ENCODE data around the gene USP21.

USP21 gene

DNA sequence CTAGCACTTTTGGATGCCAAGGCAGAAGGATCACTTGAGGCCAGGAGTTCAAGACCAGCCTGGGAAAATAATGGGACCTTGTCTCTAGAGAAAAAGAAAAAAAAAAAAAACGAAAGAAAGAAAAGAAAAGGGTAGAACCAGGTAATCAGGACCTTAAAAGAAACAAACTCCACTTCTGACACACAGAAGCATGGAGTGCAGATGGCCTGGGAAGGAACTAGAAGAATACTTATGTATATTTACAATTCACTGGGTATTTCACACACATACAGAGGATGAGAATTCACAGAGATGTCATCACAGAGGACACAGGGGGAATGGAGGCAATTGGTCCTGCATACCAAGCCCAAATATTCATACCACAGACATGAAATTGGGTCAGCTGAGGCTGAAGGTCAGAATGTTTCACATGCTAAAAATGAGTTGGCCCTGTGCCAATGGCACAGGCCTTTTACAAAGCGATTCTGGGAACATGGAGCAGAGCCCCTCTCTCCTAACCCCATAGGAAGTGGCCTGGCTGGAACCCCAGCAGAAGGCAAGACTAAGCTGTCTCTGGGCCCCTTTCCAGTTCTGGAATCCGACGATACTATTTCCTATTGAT, 13.6 kb downstream of the USP21 start:
- no peak for DNase-seq

DNA sequence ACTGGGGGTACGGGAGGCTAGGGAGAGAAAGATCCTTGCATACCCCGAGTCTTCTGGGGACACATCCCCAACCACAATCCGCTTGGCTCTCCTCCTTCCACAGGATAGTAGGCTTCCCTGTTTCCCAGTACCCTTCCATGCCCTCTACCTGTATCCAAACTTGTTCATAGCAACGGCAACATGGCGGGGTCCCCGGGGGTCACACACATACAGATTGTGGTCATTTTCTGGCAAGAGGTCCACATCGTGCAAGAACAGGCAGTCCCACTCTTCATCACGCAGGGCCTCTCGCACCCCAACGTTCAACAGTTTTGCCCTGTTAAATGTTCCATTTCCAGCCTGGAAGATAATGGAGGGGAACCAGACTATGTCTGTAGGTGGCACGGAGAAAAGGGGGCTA, 14.4 kb downstream of the USP21 start:
- no peak for DNase-seq

DNA sequence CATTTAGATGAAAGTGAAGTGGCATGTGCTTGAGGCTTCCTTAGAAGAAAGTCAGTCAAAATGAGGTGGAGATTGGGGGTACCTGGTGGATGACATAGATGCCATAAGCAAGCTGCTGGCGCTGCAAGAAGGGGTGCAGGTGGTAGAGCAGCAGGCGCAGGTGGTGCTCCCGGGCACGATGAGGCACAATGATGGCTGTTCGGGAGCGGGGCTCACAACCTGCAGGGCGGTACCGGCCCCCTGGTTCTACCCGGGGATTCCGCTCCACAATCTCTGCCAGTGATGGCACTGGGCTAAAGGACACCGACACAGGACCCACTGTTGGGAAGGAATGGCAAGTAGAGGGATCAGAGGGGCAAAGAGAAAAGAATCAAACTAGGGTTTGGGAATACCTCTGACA, 15.6 kb downstream of the USP21 start:
- no peak for DNase-seq

DNA sequence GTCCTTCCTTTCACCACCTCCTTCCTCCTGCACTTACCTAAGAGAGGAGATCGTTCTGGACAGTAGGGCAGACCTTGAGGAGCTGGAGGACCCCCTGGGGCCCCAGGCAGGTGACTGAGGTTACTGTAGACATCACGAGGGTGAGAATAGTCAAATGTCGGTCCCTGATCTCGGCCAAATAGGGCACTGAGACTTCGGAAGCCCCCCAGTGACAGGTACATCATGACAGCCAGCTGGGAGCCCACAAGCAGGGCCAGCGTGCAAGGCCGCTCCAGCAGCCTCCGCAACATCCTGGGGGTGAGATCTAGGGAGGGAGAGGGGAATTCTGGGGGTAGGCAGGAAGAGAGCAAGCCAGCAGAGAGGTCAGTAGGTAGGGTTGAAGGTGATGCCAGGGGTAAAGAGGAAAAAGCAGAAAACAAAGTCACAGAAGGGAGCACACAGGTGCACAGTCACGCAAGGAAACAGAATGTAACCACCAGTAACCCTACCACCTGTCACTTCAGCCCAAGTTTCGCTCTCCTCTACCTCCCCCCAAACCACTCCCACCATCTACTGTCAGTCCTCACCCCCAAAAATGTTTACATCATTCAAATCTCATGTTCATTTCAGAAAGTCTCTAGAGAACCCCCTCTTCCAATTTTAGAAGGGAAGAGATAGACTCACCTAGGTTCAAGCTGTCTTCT, 16.6 kb downstream of the USP21 start:
- DNase-seq, result no peak

DNA sequence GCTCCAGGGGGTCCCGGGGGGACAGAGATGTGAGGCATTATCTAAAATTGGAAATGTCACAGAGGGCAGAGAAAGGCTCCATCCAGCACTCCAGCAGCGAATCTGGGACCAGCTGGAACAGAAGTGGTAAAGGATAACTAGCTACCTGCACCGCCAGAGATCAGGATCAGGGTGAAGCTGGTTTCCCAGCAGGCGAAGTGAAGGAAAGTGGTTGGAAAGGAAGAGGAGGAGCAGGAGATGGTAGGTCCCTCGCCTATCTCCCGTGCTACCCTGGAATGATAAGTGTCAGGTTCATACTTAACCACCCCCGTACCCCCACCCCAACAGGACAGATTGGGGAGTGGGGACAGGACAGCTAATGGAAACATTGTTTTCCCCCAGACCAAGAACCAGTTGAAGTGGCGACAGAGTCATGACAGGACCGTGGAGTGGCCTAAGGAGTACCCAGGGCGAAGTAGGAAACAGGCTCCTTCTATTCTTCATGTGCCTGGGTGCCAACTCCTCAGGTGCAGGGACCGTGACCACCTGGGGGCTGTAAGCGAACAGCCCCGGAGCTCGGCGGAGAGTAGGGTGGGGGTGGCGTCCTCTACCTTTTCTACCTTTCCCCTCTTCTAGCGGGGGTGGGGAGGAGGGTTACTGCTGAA, 17.3 kb downstream of the USP21 start:
- DNase-seq, result no peak

DNA sequence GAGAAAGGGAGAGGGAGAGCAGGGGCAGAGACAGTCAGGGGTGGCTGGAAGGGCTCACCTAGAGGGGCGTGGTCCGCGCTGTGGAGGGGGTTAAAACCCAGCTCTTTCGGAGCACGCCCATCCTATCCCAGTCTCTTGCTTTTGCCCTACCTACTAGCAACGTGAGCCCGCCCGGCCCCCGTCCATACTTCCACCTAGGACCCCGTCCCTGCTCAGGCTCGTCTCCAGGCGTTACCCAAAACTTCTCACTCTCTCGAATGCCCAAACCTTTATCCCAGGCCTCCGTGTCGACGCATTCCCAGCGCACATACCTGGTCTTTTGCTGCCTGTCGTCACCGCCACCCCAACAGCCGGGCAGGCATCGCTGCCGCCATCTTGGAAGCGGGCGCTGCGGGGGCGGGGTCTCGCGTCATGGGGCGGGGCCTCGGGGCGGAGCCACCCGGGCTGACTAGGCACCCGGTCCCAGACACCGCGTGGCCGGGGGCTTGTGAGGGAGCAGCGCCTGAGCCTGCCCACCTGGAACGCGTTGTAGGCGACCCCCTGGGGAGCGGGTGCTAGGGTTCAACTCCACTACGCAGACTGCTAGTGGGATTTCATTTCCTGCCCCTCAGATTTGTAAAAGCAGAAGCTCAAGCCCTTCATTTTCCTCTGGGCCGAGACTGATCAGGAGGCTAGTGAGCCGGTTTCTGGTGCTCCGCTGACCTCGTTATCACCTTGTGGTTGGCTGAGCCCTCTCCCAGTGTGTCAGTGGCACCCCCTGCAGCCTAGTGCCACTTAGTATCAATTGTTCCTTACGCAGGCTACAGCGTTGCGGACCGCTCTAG, 18.0 kb downstream of the USP21 start, which contains the start of gene B4GALT3:
TSS of gene B4GALT3 (minus strand) at position 396 of the 824 bp plus-strand sequence. CDS start 1,447 bp downstream, outside the sequence.
- DNase-seq, result peak; percentile 76

DNA sequence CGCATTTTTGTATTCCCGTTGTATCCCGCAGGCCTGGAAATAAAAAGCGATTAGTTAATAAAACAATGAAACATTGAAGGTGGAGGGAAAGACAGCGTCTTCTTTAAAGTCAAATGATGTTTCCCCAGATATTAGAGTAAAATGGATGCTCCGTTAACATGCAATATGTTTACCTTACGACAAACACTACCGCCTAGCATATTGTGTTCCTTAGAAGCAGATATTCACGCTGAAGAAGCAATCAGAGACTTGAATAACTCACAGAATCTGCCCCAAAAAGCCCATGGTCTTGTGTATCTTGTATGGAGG, 18.6 kb downstream of the USP21 start:
- no peak for DNase-seq

DNA sequence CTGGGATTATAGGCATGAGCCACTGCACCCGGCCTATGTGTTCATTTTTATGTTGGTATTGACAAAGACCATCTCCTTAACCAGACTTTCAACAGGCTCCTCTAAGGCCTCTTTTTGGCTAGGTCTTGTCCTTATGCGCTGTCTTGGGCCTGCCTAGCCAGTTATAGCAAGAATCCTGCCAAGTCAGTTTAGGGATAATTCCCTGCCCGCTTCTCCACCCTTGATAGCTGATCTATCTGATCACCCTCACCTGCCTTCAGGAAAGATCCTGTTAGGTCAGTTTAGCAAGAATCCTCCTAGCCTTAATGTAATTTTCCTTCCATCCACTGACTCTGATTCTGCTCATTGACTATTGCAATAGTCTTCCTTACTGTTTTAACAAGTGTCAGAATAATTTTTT, 20.4 kb downstream of the USP21 start:
- DNase-seq, result no peak

DNA sequence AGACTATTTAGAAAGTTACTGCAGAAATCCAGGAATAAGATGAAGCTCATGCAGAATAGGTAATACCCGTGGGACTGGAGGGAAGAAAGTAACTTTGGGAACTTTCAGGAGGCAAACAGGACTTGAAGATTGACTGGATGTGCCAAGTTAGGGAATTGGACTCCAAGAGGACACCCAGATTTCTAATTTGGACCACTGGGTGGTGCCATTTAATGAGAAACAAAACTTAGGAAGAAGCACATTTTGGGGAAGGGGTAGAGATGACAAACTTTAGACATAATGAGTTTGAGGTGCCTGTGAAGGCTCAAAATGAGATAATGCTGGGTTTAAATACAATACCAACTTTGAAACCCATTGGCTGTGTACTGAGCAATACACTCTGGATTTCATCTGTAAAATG, 21.3 kb downstream of the USP21 start:
- DNase-seq, result no peak

DNA sequence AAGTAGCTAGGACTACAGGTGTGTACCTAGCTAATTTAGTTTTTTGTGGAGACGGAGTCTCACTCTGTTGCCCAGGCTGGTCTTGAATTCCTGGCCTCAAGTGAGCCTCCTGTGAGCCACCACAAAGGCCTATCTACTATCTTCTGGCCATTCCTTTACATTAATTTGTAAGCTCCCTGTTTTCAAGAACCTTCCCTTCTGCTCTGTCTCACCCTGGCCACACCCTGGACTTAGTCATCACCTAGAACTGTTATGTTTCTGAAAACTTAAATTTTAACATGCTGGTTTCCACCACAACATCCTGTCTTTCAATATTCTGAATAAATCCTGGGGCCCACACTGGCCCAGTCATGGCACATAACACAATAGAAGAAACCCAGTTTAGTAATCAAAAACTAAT, 22.9 kb downstream of the USP21 start:
- DNase-seq, result no peak

DNA sequence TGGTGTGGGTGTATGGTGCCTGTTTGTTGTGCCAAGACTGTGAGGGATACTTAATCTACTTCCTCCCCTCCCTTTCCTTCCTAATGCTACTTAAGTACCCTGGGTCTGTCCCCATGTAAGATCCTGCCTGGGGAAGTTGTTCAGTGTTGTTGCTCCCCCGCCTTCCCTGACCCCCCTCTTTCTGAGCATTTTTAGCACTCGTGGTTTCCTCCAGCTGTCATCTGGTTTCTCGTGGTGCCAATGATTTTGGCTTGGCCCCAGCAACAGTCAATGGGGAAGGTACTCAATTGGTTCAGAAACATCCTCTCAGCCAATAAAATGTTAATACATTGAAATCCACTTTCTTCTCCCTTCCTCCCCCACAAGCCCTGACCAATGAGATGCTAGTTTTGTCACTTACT, 26.0 kb downstream of the USP21 start:
- DNase-seq, result no peak

DNA sequence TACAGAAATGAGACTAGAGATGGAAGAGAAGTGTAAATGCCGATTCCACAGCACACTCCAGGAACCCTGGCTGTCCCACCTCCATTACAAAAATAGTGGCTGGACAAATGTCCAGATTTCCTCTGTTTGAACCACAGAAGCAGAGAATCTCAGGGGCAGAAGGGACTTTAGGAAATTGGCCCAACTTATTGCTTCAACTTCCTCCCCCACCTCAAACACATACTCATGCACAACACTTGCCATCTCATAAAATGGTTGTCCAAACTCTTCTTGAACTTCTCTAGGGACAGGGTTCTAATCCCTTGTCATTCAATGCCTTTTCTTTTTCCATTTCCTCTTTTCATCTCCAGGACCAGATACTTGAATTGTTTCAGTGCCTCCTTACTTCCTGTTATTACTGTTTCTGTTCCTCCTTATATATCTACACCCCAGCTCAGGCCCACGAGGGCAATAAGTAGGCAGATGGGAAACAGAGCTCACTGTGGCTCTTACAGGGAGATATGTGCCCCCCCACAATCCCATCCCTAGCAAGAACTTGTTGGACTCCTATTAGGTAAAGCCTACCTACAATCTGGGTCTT, 26.5 kb downstream of the USP21 start:
- DNase-seq, result no peak

DNA sequence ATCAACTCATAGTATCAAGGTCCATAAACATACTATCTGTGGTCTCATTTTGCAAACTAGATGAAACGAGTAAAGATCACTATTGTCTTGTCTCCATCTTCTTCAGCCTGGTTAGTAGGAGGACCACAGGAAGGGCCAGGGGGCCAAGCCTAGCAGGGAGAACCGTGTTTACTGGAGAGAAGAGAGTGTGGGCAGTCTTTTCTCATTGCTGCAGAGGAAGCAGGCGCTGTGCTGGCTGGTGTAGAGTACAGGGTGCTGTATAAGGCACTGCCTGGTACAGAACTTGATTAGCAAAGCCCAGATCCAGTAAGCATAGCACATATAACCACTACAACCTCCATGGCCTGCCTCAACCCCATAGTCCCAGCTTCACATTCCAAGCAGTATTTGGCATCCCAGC, 28.0 kb downstream of the USP21 start:
- no peak for DNase-seq

DNA sequence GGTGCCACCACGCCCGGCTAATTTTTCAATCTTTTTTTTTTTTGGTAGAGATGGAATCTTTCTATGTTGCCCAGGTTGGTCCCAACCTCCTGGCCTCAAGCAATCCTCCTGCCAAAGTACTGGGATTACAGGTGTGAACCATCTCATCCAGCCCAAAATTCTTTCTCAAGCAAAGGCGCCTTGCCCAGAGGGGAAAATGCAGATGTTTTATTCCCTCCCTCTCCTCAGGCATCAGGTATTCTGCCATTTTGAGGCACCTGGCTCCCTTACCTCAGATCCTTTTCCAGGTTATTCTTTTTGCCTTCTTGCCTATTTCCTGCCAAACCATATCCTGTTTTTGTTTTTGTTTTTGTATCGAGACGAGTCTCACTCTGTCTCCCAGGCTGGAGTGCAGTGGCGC, 29.1 kb downstream of the USP21 start:
- DNase-seq, result no peak

DNA sequence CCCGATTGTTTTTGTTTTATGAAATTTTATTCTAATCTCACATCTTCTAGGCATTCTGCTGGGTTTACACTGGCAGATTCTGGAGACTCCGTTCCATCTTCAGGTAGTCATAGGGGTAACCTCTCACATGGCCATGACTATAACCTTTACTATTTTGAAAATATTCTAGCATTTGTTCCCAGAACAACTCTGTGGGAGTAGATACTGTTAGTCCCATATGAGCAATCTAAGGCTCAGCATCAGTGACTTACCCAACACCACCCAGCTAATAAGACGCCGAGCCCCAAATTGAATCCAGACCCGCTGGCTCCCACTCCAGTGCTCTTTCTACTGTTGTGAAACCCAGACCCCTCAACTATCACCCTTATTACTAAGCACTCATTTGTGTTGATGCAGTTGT, 29.7 kb downstream of the USP21 start:
- DNase-seq, result no peak

DNA sequence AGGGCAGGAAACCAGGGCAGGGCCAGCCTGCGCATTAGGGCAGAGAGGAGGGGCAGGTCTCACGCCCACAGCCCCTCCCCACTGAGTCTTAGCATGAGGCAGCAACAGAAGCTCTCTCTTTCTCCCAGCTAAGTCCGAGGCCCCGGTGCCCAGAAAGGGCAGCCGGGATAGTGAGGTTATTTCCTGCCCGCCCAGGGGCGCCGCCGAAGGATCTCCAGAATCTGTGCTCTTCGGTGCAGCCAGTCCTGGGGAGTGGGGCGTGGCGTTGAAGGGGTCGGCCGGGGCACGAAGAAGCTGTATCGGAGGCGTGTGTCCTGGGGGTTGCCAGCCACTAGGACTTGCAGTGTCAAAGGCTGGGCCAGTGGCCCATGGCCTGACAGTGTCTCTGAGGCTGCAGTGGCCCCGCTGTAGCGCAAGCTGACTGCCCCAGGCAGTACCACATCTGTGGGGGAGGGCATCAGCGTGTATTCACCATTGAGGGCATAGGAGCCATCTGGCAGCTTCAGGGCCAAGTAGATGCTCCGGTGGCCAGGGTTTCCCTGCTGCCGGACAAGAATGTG, 31.7 kb downstream of the USP21 start:
- no peak for DNase-seq

DNA sequence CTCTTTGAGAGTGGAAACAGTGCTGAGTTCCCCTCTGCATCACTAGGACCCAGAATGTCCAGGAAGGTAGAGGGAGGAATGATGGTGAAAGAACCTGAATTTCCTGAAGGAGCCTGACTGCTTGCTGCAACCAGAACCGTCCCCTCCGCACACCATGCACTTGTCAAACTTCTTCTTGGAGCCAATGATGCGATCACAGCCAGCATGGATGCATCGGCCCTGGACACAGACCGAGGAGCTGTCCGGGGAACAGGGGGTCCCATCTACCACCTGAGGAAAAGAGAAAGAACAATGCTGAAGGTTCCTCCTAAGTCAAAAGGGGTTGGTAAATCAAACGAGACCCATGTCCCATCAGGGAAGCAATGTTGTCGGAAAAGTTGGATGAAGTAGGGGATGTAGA, 32.7 kb downstream of the USP21 start:
- DNase-seq, result no peak

DNA sequence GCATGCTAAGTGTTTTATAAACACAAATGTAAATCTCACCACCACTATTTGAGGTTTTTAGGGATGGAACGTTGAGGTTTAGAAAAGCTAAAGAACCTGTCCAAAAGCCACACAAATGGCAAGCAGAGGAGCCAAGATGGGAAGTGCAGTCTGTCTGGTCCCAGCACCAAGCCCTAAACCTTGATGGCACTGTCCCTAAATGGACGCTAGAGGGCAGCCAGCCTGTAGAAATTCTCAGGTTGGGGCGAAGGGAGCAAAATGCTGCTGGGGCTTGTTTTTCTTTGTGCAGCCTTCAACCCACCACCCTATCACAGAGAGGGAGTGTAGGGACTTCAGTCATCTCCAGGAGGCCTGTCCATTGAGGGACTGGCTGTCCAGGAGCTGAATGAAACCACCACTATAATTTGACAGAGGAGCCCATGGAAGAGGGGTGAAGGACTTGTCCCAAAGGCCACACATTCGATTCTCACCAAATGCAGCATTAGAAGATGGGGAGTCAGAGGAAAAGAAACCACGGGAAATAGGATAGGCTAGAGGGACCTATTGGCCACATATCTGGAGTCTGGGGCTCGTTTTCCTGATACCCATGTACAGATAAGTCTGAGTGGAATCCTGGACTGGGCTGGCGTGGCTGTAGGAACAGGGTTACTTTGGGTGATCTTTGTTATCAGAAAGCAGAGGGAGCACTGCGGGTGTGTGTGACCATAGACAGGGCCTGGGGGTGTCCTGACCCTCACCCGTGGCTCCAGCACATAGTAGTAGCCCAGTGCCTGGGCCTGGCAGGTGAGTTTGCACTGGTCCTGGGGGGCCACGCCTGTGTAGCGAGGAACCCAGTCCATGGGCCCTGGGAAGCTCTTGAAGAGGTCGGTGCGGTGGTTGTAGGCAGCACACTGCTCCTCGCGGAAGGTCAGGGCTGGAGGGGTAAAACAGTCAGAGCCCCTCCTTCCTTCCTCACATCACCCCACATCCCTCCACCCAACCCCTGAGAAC, 33.5 kb downstream of the USP21 start:
- peak; percentile 39 for DNase-seq

DNA sequence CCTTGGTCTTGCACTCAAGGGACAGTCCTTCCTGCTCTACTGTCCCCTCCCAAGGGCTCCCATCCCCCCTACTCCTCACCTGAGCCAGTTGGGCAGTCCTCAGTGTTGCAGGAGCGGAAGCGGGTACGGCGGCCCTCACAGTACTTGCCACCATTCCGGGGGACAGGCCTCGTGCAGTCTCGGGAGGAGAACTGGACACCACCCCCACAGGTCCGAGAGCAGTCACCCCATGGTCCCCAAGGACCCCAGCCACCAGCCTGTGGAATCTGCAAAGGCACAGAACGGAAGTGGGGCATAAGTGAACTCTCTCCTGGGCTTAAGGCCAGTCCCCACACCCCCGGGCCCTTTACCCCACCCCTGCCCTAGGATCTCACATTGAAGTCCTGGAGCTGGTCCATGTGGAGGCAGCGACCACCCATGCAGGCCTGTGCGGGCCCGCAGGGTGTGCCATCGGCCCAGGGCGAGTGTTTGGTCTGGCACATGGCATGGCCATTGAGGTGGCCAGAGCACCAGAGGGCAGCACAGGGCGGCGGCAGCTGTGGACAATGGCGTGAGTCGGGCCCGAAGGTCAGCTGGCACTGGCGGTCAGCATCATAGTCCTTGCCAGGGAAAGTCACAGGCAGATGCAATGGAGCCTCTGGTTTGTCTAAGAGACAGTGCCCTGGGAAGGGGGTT, 34.4 kb downstream of the USP21 start:
- DNase-seq, result no peak

DNA sequence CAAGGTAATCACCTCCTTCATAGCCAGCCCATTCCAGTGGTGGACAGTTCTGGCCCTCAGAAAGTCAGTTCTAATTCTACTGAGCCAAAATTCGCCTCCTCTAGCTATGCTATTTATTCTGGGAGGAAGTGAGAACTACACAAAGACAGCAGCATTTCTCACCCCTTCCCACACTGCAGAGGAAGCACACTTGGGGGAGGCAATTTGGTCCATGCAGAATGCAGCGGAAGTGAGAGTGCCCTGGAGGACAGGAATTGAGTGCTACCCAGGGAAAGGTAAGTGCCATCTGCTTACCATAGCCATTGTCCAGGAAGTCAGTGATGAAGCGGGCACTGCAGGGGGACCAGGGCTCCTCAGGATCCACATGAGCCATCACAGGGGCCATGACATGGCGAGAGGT, 35.9 kb downstream of the USP21 start:
- no peak for DNase-seq

DNA sequence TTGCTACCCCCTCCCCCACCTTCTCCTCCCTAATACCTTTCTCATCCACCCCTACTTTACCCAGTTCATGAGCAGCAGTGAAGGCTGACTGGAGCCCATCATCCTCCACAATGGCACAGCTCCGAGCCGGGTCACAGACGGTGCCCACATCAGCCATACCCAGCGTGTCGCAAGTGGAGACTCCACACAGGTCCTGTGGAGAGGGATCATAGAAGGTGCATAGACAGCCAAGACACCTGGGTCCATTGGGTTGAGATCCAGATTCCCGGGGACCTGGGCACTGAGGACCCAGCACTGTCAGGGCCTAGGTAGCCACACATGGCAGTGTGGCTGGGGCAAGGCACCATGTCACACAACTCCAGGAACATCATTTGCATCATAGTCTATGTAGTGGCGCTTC, 36.8 kb downstream of the USP21 start:
- no peak for DNase-seq

Measured in NCI-H748 treated with DMSO at 0.1 percent for 48 hours (cell line).